Spinal cord (tissue), 10 donors: ENCODE measurements around the gene TNK2. TPM values are rescaled to one million over a fixed set of nuclear protein-coding genes. Genes with fewer than 3 reads are reported as not detected.
"Not testable (repeated sequence)": the region's sequence is repeated elsewhere in the genome, so short reads cannot be mapped to it uniquely, and the experiment has no call there.

ENCODE experiments used
- DNase-seq, 6 donors: peaks; one replicate each; pipeline versions ENCODE4 v3.0.0 to v3.0.0-alpha.2; 2013 to 2015; ENCODE audit warnings: low spot score in 6 of 6, low read depth in 4 of 6
- H3K27ac ChIP-seq: one replicate; pipeline ENCODE4 v1.5.1; 2013; ENCODE audit warnings: low read depth, low read length, control low read depth
- H3K27me3 ChIP-seq: one replicate; pipeline ENCODE4 v1.6.1; 2013; ENCODE audit warnings: low read length; ENCODE audit not compliant: control insufficient read depth, insufficient read depth
- H3K36me3 ChIP-seq: one replicate; pipeline ENCODE4 v1.6.1; 2013; ENCODE audit warnings: low read length; ENCODE audit not compliant: control insufficient read depth, insufficient read depth
- H3K4me1 ChIP-seq: one replicate; pipeline ENCODE4 v1.6.1; 2013; ENCODE audit warnings: low read length; ENCODE audit not compliant: control insufficient read depth, insufficient read depth
- H3K4me3 ChIP-seq: one replicate; pipeline ENCODE4 v1.5.1; 2013; ENCODE audit warnings: low read depth, low read length, control low read depth
- H3K9me3 ChIP-seq: one replicate; pipeline ENCODE4 v1.6.1; 2013; ENCODE audit warnings: low read length; ENCODE audit not compliant: control insufficient read depth, insufficient read depth
- WGBS: methylation state at CpG from one replicate; pipeline ENCODE4 v1.1.5; 2013; ENCODE audit warnings: missing lambda C conversion rate; ENCODE audit not compliant: insufficient coverage; 5-methylcytosine and 5-hydroxymethylcytosine counted together
- polyA plus RNA-seq, 2 donors: library from polyadenylated mRNA; unstranded; fragments of 120-200 nt; gene quantifications; one replicate each; pipeline ENCODE4 v1.2.1, GENCODE V29; 2013; ENCODE audit not compliant: insufficient read length in 2 of 2
- total RNA-seq, 2 donors: library from RNA; depleted of rRNA in 1 of 2; stranded (reverse); fragments of 120-200 nt in 1 of 2; fragments of >200 nt in 1 of 2; gene quantifications; one replicate each; pipeline versions ENCODE4 v1.2.3 to v1.2.4, GENCODE V29; 2013 to 2014
- donor health status: healthy.

The TNK2 gene
- total and polyA plus RNA-seq, 4 donors, result 16.1 to 229 (median 128) TPM

DNA sequence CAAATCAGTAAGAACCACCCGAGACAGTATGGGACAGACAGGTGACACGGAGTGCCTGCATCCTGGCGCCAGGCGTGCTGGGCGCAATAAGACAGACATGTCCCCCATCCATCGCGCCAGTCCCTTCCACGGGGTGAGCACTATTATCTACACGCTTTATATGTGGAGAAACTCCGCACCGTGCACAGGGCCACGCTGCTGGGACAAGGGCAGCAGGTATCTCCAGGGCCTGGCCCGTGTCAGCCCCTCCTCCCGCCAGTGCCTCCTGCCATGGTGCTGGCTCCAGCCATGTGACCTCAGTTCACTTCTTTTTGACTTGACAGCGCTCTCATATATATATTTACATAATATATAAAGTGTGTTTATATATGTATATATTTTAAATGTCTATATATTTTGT, 42.6 kb downstream of the TNK2 start:
- Histone ChIP-seq H3K9me3 (no peaks in the 10 kb centered on the region), H3K36me3 (peaks cover 72% of the 10 kb centered on the region), H3K27me3 (no peaks in the 10 kb centered on the region), H3K4me1 (peaks cover 18% of the 10 kb centered on the region), H3K27ac (no peak overlapping the region), H3K4me3 (no peak overlapping the region)
- WGBS, result 86% methylated on average over 13 of the region's 15 CpGs
- no peak for DNase-seq

DNA sequence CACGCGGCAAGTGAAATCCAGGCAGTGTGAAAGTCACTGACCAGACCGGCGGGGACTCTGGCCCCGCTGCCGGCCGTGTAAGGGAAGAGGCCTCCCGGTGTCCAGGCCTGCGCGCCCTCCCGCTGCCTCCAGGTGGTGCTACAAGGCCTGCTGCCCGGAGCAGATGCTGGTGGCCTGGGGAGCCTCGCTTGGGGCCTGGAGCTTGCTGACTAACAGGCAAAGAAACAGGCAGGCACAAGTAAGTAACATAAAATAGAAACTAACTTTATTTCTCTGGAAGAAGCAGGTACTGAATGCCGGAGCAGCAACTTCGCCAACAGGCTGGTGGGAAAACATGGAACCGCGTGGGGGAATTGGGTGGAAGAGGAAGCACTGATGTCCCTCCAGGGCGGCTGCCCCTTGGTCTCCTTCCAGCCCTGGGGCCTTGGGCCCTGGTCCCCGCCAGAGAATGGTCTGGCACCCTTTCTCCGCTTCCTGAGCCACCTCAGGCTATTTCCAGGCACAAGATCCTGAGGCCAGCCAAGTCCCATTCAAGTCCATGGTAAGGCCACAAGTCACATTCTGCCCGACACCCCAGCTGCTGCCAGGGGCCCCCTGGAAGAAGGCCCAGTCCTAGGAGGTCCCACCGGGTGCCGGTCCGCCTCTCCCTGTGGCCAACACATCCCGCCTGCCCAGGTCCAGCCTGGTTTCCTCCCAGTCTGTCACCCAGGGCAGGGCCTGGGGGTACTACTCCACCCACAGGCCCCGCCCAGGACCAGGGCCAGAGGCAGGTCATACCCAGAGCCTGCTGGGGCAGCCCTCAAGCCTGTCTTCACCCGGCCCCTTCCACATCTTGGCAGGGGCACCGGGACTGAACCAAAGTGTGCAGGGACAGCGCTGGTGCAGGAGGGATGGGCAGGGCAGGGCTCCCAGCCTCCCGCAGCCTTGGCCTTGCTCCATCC, 45.0 kb downstream of the TNK2 start:
- DNase-seq, result peak; percentile 31 to 86 (median 52)
- Histone ChIP-seq H3K27ac (peak overlapping the region; percentile 33), H3K4me1 (peaks cover 32% of the 10 kb centered on the region), H3K4me3 (no peak overlapping the region), H3K27me3 (no peaks in the 10 kb centered on the region), H3K9me3 (no peaks in the 10 kb centered on the region), H3K36me3 (peaks cover 52% of the 10 kb centered on the region)
- WGBS, result 36% methylated on average over 28 of the region's 30 CpGs

- not testable (repeated sequence) for H3K9me3 ChIP-seq, H3K4me3 ChIP-seq, H3K27ac ChIP-seq, DNase-seq, H3K27me3 ChIP-seq
- WGBS, result 96% methylated on average over 7 of the region's 12 CpGs
- Histone ChIP-seq H3K4me1 (peaks cover 32% of the 10 kb centered on the region), H3K36me3 (peaks cover 42% of the 10 kb centered on the region)
Measured at GRCh38 chr3:195862318-195862717, 46.0 kb downstream of the TNK2 start.

DNA sequence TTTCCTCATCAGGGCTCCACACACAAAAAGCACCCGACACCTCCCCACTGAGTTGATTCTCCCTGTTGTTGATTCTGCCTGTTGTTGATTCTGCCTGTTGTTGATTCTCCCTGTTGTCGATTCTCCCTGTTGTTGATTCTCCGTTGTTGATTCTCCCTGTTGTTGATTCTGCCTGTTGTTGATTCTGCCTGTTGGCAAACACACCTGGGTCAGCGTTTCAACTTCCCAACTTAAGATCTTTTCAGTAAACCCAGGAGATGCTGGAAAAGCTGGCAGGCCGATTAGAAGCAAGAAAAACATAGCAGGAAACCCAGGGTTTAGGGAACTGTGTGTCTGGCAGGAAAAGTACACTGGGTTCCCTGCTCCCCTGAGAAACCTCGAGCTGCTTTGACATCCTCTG, 47.9 kb downstream of the TNK2 start:
- DNase-seq, result no peak
- WGBS, result 59% methylated on average over 4 of the region's 6 CpGs
- no peak overlapping the region for H3K27ac ChIP-seq

DNA sequence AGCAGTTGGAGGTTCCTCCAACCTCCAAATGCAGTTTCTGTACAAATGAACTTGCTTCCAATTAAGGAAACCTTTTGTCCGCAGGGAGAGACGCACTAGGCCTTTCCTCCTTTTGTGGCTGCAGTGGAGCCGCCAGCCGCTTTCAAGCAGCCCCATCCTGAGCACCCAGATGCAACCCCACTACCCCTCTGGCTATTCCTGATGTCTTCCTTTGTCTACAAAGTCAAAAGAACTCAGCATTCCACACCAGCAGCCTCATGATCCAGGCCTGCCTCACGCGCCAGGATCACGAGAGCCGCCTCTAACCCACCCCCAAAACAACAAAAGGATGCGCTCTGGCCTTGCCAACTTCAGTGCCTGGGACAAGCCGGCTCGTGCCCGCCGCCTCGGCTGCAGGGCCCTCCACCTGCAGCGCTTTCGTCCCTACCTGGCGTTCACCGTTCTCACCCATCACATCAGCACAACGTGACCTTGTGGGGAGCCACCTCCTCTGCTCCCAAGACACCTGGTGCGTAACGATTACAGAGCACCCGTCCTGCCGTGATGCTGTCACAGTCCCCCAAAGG, 48.4 kb downstream of the TNK2 start:
- Histone ChIP-seq H3K36me3 (peaks cover 23% of the 10 kb centered on the region), H3K27ac (no peak overlapping the region), H3K4me3 (no peak overlapping the region), H3K27me3 (no peaks in the 10 kb centered on the region), H3K4me1 (peaks cover 32% of the 10 kb centered on the region), H3K9me3 (no peaks in the 10 kb centered on the region)
- 65% methylated on average over 23 of the region's 23 CpGs for WGBS
- peak in 1 of 6 donors; percentile 14 for DNase-seq

More for the DNA sequence above, 47.9 kb downstream of the TNK2 start:
- Histone ChIP-seq H3K9me3 (no peaks in the 10 kb centered on the region), H3K4me1 (peaks cover 32% of the 10 kb centered on the region), H3K36me3 (peaks cover 26% of the 10 kb centered on the region), H3K27me3 (no peaks in the 10 kb centered on the region), H3K4me3 (no peak overlapping the region)

DNA sequence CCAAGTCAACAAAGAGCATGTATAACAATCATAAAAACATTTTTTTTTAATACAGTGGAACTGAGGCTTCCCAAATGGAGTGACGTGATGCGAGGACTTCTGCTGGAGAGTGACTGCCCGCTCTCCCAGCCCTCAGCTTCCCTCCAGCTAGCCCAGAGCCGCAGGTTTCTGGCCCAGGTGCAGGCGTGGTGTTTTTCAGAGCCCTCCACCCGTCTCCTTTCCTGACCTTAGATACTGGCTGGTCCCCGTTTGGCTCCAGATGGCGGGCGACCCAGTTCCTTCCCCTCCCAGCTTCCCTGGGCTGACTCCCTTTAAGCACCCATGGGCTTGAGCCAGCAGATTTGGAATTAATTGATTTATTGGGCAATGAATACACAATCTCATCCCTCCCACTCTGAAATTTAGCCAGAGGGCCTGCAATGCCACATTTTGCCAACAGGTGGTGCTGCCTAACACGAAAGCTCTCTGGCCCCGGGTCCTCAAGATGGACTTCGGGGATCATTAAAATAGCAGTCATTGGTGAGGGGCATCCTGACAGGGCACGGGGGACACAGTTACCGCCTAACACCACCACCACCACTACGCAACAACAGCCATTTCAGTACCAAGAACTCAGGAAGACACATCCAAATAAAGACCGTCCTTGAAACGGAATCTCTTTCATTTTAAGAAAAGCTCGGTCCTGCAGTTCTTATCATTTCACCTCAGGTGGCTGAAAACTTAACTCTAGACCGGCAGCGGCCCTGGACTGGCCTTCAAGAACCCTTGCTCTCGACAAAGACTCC, 49.1 kb downstream of the TNK2 start:
- no peak overlapping the region for H3K27ac ChIP-seq
- H3K4me3 ChIP-seq, result no peak overlapping the region
- peaks cover 23% of the 10 kb centered on the region for H3K36me3 ChIP-seq
- peak in 5 of 6 donors; percentile 26 to 81 (median 36) for DNase-seq
- H3K4me1 ChIP-seq, result peaks cover 31% of the 10 kb centered on the region
- 36% methylated on average over 15 of the region's 21 CpGs for WGBS
- no peaks in the 10 kb centered on the region for H3K27me3 ChIP-seq
- no peaks in the 10 kb centered on the region for H3K9me3 ChIP-seq

GRCh38 chr3:195856410-195857084, 51.8 kb downstream of the TNK2 start:
- peaks cover 7% of the 10 kb centered on the region for H3K36me3 ChIP-seq
- no peak overlapping the region for H3K4me3 ChIP-seq
- DNase-seq, result no peak
- H3K9me3 ChIP-seq, result no peaks in the 10 kb centered on the region
- WGBS, result 77% methylated on average over 5 of the region's 15 CpGs
- peaks cover 14% of the 10 kb centered on the region for H3K4me1 ChIP-seq
- H3K27ac ChIP-seq, result no peak overlapping the region
- no peaks in the 10 kb centered on the region for H3K27me3 ChIP-seq

DNA sequence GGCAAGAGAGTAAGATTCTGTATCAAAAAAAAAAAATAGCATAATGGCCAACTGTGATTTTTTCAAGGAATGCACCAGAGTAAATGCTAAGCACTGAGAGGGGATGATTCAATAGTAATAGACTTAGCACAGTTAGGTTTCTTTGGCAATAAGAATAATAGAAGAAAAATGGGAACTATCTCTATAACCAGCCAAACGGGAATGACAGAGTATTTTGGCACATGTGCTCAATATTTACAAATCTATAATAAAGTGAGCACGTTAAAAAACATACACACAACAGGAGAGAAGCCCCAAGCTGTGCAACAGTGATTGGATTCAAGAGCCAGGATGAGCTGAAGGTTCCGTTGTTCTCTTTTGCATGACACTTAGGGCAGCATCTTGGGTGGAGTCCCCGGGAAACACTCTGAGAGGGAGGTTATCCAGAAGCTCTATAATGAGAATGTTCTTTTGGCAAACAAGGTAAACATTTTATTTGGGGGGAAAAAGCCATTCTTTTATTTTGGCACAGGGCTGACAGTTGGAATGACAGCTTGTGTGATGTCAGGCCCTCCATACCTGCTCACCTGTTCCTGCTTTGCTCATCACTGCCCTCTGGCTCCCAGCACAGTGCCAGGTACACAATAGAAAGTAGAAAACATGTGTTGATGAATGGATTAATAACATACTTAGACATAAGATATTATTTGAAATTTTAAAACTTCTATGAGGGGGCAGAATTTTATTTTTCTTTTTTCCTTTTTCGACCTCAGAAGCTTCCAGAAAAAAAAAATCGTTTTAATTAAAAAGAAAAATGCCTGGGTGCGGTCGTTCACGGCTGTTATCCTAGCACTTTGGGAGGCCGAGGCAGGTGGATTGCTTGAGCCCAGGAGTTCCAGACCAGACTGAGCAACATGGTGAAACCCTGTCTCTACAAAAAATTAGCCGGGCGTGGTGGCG, 52.6 kb downstream of the TNK2 start:
- WGBS, result 85% methylated on average over 10 of the region's 13 CpGs
- no peaks in the 10 kb centered on the region for H3K9me3 ChIP-seq

More for the DNA sequence above, 52.6 kb downstream of the TNK2 start:
- no peak overlapping the region for H3K27ac ChIP-seq
- H3K36me3 ChIP-seq, result peaks cover 7% of the 10 kb centered on the region
- peaks cover 19% of the 10 kb centered on the region for H3K4me1 ChIP-seq
- H3K27me3 ChIP-seq, result no peaks in the 10 kb centered on the region
- no peak overlapping the region for H3K4me3 ChIP-seq
- DNase-seq, result peak in 1 of 6 donors; percentile 50
